SU-DHL-6 (cell line): Measurements from ENCODE around the gene LIME1.

Source experiments
- H2AFZ ChIP-seq: fragments of 200-600 bp; sonication (generic); 2 replicates; pipeline ENCODE4 v1.6.1; 2014; ENCODE audit warnings: low read depth, mild to moderate bottlenecking, moderate library complexity, mixed read lengths, antibody characterized with exemption, low read length; ENCODE audit not compliant: severe bottlenecking
- H3F3A ChIP-seq: fragments of 200-600 bp; shearing (Covaris generic); 2 replicates; pipeline ENCODE4 v1.6.0; 2016; ENCODE audit warnings: antibody characterized with exemption, mild to moderate bottlenecking; ENCODE audit not compliant: insufficient read depth
- H3K27ac ChIP-seq: fragments of 200-600 bp; sonication (generic); 2 replicates; pipeline ENCODE4 v1.5.1; 2016; ENCODE audit warnings: low read depth, mild to moderate bottlenecking, low read length, moderate library complexity, mixed read lengths
- H3K27me3 ChIP-seq: fragments of 200-600 bp; sonication (generic), shearing (Covaris generic); 2 replicates; pipeline ENCODE4 v1.6.0; 2014; ENCODE audit warnings: mild to moderate bottlenecking, low read length
- H3K36me3 ChIP-seq: fragments of 200-600 bp; sonication (generic); 2 replicates; pipeline ENCODE4 v1.6.1; 2014; ENCODE audit warnings: mild to moderate bottlenecking, low read length, mixed read lengths
- H3K4me2 ChIP-seq: fragments of 300-600, 200-600 bp; shearing (Covaris generic), sonication (generic); 2 replicates; pipeline ENCODE4 v1.6.0; 2014; ENCODE audit warnings: low read length, low read depth, mild to moderate bottlenecking; ENCODE audit not compliant: poor library complexity, severe bottlenecking
- H3K4me3 ChIP-seq: fragments of 200-600 bp; sonication (generic); 2 replicates; pipeline ENCODE4 v1.5.1; 2014; ENCODE audit warnings: antibody characterized with exemption, low read length, mild to moderate bottlenecking, mixed read lengths; ENCODE audit not compliant: insufficient read depth, poor library complexity, severe bottlenecking
- H3K79me2 ChIP-seq: fragments of 200-600 bp; sonication (generic); 2 replicates; pipeline ENCODE4 v1.6.1; 2014; ENCODE audit warnings: mild to moderate bottlenecking, low read length, moderate library complexity; ENCODE audit not compliant: insufficient read depth
- H3K9ac ChIP-seq: fragments of 200-600 bp; sonication (generic); 2 replicates; pipeline ENCODE4 v1.7.0; 2014; ENCODE audit warnings: mild to moderate bottlenecking, low read length
- H3K9me2 ChIP-seq: fragments of 200-600 bp; sonication (generic); replicated peaks from 2 replicates; pipeline ENCODE4 v1.6.1; 2014; ENCODE audit warnings: low read length; ENCODE audit not compliant: insufficient read depth
- H3K9me3 ChIP-seq: fragments of 200-600 bp; sonication (generic); 2 replicates; pipeline ENCODE4 v1.6.1; 2014; ENCODE audit warnings: low read length, mixed read lengths; ENCODE audit not compliant: insufficient read depth
- H4K20me1 ChIP-seq: fragments of 200-600 bp; sonication (generic); 2 replicates; pipeline ENCODE4 v1.6.1; 2014; ENCODE audit warnings: low read depth, mild to moderate bottlenecking, antibody characterized with exemption, low read length, moderate library complexity, mixed read lengths
- EZH2phosphoT487 ChIP-seq: fragments of 200-600 bp; sonication (generic), shearing (Covaris generic); conservative IDR thresholded peaks from 2 replicates; pipeline ENCODE4 v1.6.1; 2018; ENCODE audit warnings: mild to moderate bottlenecking, antibody characterized with exemption, low read length, moderate library complexity, mixed read lengths
- TF ChIP-seq, protein P1 (sequence below): fragments of 200-600 bp; sonication (generic); IDR thresholded peaks from one replicate; pipeline ENCODE4 v1.5.1; 2017; ENCODE audit warnings: antibody characterized with exemption, mild to moderate bottlenecking, low read length, moderate library complexity; ENCODE audit not compliant: insufficient read depth, poor library complexity, severe bottlenecking

LIME1 gene

DNA sequence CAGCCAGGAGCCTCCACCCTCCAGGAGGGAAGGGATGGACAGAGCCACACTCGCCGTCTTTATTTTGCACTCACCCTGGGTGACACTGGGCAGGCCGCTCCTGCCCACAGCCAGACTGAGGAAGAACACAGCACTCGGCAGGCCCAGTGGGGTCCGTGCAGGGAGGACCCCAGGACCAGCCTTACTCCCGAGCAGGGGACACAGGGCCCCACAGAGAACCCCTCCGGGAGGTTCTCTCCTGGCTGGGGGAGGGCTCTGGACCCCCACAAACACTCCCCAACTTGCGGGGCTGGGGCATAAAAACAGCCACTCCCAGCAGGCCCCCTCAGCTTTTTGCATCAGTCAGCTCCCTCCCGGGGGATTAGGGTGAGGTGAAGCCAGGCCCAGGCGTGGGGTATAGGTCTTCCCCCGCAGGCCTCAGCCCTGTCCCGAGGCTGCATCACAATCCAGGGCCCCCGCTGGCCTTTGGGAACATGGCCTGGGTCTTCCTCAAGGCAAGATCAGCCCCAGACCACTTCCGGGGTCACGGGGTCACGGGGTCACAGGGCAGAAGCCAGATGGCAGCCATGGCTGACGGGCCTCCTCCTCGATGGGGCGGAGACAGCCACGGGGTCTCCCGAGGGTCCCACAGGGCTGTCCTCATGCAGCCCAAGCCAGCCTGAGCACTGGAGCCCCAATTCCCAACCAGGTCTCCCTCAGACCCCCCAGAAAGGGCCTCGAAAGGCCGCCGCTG, 36.8 kb upstream of the LIME1 start:
- H3K27ac ChIP-seq, result no peak overlapping the region
- no peaks in the 10 kb centered on the region for H3K36me3 ChIP-seq
- TF ChIP-seq, protein P1, sequence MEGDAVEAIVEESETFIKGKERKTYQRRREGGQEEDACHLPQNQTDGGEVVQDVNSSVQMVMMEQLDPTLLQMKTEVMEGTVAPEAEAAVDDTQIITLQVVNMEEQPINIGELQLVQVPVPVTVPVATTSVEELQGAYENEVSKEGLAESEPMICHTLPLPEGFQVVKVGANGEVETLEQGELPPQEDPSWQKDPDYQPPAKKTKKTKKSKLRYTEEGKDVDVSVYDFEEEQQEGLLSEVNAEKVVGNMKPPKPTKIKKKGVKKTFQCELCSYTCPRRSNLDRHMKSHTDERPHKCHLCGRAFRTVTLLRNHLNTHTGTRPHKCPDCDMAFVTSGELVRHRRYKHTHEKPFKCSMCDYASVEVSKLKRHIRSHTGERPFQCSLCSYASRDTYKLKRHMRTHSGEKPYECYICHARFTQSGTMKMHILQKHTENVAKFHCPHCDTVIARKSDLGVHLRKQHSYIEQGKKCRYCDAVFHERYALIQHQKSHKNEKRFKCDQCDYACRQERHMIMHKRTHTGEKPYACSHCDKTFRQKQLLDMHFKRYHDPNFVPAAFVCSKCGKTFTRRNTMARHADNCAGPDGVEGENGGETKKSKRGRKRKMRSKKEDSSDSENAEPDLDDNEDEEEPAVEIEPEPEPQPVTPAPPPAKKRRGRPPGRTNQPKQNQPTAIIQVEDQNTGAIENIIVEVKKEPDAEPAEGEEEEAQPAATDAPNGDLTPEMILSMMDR, result no peak
- no peak for TF ChIP-seq EZH2phosphoT487
- H3K79me2 ChIP-seq, result no peaks in the 10 kb centered on the region
- no peaks in the 10 kb centered on the region for H3K9me2 ChIP-seq
- H2AFZ ChIP-seq, result no peak overlapping the region
- H3K9ac ChIP-seq, result no peak overlapping the region
- H3K27me3 ChIP-seq, result no peaks in the 10 kb centered on the region
- H3K9me3 ChIP-seq, result no peaks in the 10 kb centered on the region
- H3K4me2 ChIP-seq, result no peak overlapping the region
- no peaks in the 10 kb centered on the region for H4K20me1 ChIP-seq
- H3F3A ChIP-seq, result no peaks in the 10 kb centered on the region
- no peak overlapping the region for H3K4me3 ChIP-seq

DNA sequence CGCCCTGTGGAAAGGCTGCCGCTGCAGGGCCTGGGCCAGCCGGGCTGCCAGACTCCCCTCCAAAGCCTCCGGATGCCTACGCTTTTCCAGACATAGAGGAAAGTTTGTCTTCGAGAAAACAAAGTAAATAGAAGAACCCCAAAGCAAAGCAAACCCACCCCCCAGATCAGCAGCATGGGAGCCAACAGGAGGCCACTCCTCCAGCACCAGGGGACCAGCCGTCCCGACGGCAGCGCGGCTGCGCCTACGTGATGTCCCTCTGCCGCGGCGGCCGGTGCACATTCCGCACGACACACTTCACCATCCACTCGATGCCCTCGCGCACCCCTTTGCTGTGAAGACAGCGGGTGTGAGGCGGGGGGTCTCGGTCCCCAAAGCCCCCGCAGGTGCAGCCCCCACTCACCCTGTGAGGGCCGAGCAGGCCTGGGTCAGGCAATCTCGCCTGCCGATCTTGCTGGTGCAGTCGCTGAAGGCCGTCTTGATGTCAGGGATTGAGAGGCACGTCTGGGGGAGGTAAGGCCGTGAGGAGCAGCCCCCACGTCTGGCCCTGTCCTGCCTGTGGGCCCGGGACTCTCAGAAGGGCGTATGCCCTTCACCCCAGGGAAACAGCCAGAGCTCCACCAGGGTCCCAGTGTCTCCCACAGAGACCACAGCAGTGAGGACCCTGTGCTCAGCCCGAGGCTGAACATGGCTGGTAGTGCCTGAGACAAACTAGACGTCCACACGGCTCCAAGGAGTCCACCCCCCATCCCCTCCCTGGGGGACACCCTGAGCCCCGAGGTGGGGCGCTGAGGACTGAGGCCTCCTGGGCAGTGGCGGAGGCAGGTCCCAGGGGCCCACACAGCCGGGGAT, 36.0 kb upstream of the LIME1 start:
- H3K36me3 ChIP-seq, result no peaks in the 10 kb centered on the region
- no peaks in the 10 kb centered on the region for H3K9me3 ChIP-seq
- no peak overlapping the region for H3K9ac ChIP-seq
- TF ChIP-seq EZH2phosphoT487, result no peak
- TF ChIP-seq, protein P1, result no peak
- no peaks in the 10 kb centered on the region for H3F3A ChIP-seq
- H3K27ac ChIP-seq, result no peak overlapping the region
- no peaks in the 10 kb centered on the region for H3K79me2 ChIP-seq
- H3K4me2 ChIP-seq, result no peak overlapping the region
- H4K20me1 ChIP-seq, result no peaks in the 10 kb centered on the region
- no peaks in the 10 kb centered on the region for H3K27me3 ChIP-seq
- H3K4me3 ChIP-seq, result no peak overlapping the region
- H2AFZ ChIP-seq, result no peak overlapping the region
- H3K9me2 ChIP-seq, result no peaks in the 10 kb centered on the region

DNA sequence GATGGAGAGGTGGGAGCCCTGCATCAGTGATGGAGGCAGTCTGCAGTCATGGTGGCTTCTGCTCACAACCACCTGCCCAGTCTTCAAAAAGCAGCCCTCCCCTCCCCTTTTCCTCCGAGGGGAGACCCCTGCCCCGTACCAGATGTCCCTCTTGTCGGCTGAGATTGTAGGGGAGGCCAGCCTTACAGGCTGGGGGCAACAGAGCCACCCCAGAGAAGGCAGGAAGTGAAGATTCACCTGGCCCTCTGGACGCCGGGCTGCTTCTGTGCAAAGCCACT, 35.5 kb upstream of the LIME1 start:
- H3K4me2 ChIP-seq, result no peak overlapping the region
- H2AFZ ChIP-seq, result no peak overlapping the region
- no peaks in the 10 kb centered on the region for H3K9me2 ChIP-seq
- no peak for TF ChIP-seq EZH2phosphoT487
- TF ChIP-seq, protein P1, result no peak
- H3K27me3 ChIP-seq, result no peaks in the 10 kb centered on the region
- no peak overlapping the region for H3K27ac ChIP-seq
- no peaks in the 10 kb centered on the region for H4K20me1 ChIP-seq
- no peaks in the 10 kb centered on the region for H3K36me3 ChIP-seq
- no peaks in the 10 kb centered on the region for H3K9me3 ChIP-seq
- H3K9ac ChIP-seq, result no peak overlapping the region
- no peak overlapping the region for H3K4me3 ChIP-seq
- H3K79me2 ChIP-seq, result peaks cover 2% of the 10 kb centered on the region; the same call in 1 of the 2 replicates
- no peaks in the 10 kb centered on the region for H3F3A ChIP-seq
